HG02852 (cell line): ENCODE measurements around the gene PGD.
"Not testable (repeated sequence)": the region's sequence is repeated elsewhere in the genome, so short reads cannot be mapped to it uniquely, and the experiment has no call there.

ENCODE experiments used
- ATAC-seq: cut with Tn5 transposase; IDR thresholded peaks from one replicate; pipeline ENCODE4 v1.9.1; 2021; ENCODE audit warnings: mild to moderate bottlenecking, moderate library complexity; ENCODE audit not compliant: unreplicated experiment

PGD gene

DNA sequence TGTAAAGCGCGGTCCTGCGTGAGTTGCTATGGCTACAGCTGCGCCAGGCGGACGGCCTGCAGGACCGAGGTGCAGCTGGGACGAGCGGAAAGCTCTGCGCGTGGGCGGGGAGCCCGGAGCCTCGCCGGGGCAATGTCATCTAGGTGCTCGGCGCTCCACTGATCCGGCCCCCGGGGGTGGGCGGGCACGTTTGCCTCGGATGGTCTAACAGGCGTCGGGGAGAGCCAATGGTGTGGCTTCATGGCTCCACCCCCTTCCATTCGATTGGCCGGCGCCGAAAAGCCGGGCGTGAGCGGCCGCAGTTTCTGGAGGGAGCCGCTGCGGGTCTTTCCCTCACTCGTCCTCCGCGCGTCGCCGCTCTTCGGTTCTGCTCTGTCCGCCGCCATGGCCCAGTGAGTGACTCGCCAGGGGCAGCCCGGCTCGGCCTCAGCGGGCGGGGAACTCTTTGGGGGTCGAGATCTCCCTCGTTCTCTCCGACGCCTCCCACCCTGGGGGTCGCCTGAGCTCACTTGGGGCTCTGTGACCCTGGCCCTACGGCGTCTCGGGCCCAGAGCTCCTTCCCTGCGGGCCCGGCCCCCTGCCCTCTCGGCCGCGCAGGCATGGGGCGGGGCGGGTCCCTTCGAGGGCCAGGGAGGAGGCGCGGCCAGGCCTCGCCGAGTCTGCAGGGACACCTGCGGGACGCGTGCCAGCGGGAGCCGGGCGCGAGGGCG is at the start of gene PGD:
Gene PGD, plus strand, starts transcription at position 331 of the 710 bp plus-strand sequence. Its CDS starts 54 bp downstream, at position 385.
- peak; percentile 90 for ATAC-seq

DNA sequence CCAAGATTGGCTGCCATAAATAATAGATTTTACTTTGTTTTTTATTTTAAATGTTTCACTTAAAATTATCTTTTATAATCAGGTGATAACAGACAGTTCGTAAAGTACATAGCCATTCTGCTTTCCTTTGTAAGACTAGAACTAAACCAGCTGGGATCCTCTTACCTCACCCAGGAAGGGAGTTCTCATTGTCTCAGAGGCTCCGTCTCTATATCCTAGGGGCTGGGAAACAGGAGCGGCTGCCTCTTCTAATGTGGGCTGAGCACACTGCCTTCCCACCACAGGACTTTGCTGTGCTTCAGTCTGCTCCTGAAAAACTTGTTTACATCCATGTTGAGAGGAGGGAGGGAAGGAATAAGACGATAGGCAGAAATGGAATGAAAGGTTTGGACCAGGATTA is 45.6 kb upstream of the PGD start:
- no peak for ATAC-seq

DNA sequence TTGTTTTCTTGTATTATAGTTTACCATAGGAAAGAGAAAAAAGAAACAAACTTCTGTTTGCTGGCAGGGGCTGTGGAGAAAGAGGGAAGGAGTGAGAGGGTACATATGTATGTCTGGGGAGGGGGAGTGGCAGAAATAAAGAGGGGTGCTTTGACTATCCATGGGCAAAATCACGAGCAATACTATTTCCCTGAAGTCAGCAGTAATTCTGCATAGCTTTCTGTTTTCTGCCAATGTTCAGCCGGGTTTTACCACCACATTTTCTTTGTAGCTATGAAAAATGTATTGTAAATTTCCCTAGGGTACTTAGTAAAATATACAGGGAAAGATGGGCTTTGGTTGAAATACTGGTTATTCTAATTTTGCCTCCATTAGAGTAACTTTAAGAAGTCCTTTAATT is 45.2 kb upstream of the PGD start:
- no peak for ATAC-seq

DNA sequence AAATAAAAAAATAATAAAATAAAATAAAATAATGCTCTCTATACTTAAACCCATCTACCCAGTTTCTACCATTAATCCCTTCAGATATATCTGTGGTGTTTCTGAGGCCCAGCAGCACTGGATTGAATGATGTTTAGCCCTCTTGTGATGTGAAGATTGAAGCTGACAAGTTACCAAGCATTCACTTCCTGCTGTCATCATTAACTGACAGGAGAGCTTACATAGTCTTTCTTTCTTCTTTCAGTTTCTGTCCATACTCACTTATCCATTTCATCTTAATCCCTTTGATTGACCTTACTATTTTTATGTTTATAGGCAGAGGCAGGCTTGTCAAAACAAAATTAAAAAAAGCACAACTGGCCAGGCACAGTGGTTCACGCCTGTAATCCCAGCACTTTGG is 38.8 kb upstream of the PGD start:
- ATAC-seq: no peak

DNA sequence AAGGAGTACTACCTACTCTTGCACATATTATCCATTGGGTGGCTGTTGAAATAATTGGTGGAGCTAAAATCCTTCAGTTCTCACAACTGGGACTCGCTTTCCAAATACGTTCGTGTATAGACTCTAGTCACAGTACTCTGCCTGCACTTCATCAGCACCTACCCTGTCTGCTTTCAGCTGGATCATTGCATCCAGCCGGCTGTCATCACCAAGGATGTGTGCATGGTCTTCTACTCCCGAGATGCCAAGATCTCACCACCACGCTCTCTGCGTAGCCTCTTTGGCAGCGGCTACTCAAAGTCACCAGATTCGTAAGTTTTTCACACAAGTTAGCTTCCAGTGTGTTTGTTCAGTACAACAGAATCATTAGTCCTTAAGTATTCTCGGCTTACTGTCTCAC is 37.3 kb upstream of the PGD start:
- ATAC-seq: no peak

DNA sequence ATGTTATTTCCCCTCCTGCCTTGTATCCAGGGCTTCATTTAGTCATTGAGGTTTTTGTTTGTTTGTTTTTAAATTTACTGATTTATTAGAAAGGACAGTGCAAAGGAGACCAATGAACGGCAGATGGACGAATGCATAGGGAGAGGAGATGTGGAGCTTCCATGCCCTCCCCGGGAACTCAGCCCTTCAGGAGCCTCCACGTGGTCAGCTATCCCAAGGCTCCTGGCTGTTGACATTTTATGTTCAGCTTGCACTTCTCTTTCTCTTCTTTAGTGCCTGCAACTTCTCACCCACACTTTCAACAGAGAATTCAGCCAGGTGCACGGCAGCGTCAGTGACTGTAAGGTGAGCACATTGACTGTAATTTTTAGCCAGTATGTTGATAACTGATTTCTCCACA is 30.7 kb upstream of the PGD start:
- ATAC-seq: no peak

DNA sequence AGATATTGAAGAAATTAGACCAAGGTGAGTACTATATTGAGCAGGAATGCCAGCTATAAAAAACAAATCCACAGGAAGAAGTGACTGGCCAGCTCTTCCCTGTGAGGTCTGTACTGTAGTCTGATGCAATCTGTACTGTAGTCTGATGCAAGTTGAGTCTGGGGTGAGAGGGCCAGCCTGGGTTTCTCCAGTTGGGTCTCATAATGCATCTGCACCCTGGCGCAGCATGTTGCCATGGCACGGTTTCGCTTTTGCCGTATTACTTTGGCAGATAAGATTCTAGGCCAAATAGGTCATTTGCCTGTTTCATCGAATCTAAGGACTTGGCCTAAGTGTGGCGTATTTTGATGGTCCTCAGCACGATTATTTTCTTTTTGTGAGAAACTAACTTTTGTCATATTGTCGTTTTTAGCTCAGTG is 24.4 kb upstream of the PGD start:
- no peak for ATAC-seq

DNA sequence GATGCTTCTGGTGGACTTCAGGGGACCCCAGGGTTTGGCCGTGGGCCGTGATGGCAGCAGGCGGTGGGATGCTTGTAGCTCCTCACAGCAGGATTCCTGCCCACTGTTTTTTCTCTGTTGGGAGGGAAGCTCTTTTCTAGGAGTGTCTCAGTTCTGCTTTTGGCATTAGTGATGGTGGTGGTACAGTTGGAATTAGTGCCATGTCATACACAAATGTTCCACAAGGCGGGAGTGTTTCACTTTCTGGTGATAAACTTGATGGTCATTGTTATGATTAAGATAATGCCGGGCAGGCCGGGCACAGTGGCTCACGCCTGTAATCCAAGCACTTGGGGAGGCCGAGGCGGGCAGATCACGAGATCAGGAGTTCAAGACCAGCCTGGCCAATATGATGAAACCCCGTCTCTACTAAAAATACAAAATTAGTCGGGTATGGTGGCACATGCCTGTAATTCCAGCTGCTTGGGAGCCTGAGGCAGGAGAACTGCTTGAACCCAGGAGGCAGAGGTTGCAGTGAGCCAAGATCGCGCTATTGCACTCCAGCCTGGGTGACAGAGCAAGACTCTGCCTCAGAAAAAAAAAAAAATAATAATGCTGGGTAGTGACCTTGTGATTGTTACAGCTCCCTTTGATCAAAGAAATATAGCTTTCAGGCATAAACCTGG is 21.4 kb upstream of the PGD start:
- ATAC-seq: not testable (repeated sequence)

DNA sequence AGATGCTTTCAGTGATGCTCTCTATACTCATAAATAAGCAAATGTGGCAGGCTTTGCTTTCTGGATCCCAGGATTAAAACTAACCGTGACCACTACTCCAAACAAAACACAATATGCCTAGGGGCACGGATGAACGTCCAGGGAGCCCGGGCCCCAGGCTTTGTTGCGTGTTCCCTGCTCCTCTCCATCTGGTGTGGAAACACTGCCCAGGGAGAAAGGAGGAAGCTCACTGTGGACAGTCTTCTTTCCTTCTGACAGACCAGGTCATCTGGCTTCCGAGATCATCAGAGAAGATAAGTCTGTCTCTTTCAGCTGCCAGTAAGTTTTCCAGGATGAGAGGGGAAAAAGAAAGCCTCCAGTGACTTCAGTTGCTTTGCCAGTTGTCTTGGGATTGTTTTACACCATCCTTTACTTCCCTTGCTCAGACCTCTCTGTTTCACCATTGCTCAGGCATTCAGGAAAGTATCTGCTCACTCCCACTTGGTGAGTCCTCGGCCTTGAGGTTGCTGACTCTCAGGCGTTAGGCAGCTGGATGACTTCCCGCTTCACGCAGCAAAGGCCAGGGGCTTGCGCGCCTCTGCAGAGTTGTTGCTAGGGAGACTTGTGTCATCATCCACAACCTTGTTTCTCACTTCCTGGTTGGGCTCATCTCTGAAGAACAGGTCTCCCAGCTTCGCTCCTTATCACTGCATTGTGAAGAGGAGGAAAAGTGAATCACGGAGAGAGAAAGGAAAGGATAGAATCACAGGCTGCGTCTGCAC is 20.6 kb upstream of the PGD start:
- ATAC-seq: no peak

DNA sequence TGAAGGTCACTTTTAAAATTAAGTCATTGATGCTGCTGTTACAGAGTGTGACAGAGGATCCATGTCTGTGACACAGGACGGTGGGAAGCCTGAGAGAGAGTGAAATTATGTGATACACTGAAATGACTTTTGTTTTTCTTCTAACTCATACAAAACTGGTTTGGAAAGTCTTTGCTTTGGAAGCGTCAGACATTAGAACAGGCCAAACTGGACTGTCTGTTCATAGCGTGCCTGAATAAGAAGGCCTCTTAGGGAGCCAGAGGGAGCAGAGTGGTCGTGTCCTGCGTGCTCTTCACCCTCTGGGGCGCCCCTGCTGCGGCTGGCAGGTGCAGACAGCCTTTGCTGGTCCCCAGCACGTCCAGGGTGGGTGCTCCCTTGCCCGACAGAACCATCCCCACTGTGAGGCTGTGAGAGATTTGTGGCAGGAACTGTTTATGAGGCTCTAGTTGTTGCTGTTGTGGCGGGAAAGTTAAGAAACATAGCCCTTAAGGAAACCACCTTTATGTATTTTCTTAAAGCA is 19.7 kb upstream of the PGD start:
- ATAC-seq: no peak

DNA sequence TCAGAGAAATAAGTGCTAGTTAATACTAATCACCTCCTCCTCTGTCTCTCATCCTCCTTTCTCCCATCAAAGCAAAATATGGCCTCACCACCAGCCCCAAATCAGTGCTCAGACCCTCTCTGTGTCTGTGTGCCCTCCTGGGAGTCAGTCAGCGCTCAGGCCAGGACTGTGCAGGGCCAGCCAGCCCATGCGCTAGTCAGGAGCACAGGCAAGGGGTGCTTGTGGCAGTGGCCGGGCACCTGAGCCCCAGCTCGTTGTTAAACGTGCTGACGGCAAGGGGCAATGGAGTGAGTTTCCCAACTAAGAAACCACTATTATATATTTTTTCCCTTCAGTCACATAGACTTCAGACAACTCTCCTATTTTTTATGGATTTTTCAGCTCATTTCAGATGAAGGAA is 19.2 kb upstream of the PGD start:
- no peak for ATAC-seq

DNA sequence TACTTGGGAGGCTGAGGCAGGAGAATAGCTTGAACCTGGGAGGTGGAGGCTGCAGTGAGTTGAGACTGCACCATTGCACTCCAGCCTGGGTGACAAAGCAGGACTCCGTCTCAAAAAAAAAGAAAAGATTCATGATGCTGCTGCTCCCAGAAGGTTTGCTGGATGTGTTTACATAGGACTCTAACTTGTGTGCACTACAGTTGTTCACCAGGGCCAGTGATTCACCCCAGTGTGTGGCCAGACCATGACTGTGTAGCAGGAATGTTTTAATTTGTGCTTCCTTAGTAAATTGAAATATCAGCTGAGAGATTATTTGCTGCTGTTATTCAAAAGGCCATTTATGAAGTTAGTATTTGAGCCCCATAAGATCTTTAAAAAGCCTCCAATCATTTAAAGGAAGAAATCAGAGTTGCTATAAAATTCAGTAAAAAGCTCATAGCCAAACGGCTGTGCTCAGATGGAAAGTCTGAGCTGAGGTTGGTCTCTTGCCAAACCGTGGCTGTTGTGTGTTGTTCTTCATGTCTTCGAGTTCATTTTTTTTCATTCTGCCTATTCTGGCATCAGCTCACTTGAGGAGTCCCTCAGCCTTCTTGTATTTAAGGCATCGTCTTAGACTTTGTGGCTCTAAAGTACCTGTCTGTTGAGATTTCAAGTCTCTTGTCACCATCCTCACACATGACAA is 18.1 kb upstream of the PGD start:
- no peak for ATAC-seq

DNA sequence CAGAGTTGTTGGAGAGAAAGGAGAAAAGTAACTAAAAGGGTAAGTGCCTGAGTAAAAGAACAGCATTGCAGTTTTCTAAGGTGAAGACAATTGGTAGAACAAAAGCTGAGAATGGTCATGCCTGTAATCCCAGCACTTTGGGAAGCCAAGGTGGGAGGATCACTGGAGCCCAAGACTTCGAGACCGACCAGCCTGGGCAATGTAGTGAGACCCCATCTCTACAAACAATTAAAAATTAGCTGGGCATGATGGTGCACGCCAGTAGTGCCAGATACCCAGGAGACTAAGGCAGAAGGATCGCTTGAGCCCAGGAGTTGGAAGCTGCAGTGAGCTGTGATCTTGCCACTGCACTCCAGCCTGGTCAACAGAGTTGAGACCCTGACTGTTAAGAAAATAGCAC is 15.2 kb upstream of the PGD start:
- no peak for ATAC-seq

DNA sequence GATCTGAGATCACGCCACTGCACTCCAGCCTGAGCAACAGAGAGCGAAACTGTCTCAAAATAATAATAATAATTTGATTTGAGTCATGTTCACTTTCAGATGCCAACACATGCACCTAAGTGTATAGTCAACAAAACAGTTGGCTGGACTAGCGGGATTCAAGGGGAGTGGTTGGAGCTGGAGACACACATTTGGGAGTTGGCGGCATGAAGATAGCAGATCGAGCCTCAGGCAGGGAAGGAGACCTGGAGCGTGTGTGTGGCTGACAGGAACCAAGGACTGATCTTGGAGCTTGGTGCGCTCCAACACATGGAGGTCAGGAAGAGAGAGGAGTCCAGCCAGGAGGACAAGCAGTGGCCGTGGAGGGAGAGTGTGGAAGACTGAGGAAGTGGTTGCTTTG is 14.6 kb upstream of the PGD start:
- ATAC-seq: no peak

DNA sequence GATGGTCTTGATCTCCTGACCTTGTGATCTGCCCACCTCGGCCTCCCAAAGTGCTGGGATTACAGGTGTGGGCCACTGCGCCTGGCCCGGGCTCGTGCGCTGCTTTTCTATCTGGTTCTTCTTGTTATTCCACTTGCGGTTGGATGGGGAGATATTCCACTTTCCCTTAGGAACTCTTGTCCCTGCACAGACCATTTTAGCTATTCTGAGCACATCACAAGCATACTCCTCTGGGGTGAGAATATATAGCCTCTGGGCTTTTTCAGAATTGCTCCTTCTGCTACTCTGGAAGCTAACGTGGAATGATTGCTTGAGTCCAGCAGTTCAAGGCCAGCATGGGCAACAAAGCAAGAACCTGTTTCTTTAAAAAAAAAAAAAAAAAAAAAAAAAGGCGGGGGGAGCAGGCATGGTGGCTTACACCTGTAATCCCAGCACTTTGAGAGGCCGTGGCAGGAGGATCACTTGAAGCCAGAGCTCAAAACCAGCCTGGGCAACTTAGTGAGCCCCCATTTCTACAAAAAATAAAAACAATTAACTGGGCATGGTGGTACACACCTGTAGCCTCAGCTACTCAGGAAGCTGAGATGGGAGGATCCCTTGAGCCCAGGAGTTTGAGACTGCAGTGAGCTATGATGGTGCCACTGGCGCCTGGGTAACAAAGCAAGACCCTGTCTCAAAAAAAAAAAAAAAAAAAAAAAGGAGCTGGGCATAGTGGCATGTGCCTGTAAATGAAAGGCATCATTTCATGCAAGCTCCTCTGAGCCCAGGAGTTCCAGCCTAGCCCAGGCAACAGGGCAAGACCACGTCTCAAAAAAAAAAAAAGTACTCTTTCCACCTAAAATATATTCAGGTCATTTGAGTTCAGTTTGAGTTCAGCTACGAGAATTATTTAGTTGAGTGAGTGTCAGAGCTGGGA is 11.8 kb upstream of the PGD start:
- ATAC-seq: no peak

DNA sequence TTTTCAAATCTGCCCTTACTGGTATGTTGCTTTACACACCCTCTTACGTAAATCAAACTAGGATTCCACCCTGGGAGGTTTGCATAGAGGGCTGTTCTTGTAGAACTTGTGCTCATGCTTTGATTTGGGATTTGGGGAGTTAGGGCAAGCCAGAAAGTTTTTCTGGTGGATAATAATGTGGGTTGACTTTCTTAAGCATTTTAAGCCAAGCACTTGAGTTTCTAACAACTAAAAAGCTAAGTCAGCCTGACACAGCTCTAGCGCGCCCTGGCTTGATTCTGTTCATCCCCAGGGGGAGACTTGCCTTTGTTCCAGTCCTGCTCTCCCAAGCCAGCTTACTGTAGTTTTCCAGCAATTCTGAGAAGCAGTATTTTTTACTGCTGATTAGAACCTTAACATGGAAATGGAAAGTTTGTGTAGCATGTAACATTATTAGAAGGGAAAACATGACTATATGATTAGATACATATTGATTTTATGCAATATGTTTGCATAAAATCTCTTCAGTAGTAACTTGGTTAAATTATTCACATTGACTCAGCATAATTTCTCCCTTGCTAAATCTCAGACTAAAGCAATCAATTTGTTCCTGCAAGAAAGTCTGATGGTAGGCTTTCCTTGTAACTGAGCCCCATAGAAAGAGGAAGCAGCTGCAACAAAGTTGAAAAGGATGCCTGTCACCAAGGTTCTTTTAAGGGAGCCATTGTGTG is 11.0 kb upstream of the PGD start:
- ATAC-seq: no peak

DNA sequence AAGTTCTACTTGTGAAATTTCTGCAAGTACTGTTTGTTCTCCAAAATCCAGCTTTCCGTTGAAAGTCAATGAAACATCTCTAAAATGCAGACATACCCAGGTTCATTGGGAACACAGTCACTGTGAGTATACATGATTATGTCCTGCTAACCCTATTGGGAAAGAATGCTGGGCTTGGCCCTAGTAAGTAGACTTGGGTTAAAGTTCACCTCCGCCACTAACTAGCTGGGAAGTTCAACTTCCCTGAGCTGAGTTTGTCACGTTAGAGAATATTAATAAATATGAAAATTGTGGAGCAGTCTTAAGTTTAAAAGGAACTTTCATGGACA is 10.5 kb upstream of the PGD start:
- no peak for ATAC-seq

DNA sequence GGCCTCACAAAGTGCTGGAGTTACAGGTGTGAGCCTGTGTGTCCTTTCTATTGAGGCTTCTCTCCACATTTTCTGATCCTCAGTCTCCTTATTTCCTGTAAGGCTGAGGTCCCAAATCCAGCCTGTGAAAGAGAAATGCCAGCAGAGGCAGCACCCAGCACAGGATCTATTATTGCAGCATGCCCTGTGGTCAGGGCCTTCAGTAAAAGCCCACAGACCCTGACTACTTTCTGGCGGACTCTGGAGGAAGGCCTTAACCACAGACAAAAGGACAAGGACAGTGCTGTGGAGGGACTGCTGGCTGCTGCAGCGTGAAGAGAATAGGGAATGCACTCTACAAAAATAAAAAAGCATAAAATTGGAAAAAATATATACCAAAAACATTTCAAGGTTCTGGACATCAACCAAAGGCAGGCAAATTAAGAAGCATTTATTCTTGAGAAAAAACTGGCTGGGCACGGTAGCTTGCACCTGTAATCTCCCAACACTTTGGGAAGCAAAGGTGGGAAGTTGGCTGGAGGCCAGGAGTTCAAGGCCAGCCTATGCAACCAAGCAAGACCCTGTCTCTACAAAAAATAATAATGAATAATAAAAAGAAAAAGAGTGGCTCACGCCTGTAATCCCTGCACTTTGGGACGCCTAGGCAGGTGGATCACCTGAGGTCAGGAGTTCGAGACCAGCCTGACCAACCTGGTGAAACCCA is 9.4 kb upstream of the PGD start:
- no peak for ATAC-seq

DNA sequence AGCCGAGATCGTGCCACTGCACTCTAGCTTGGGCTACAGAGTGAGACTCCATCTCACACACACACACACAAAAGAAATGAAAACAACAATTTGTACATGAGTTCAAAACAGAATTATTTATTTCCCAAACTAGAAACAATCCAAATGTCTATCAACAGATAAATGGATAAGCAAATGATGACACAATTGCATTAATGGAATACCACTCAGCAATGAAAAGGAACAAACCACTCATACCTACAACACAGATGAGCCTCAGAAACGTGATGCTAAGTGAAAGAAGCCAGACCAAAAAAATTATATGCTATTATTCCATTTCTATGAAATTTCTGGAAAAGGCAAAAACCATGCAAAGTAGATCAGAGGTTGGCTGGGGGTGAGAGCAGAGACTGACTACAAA is 2.0 kb upstream of the PGD start:
- no peak for ATAC-seq
